Gastroesophageal sphincter (tissue), 4 donors: ENCODE data around the gene ZBTB5. TPM values are rescaled to one million over a fixed set of nuclear protein-coding genes. Genes with fewer than 3 reads are reported as not detected.
"Not testable (repeated sequence)": the region's sequence is repeated elsewhere in the genome, so short reads cannot be mapped to it uniquely, and the experiment has no call there.

Source experiments
- ATAC-seq: fragments of 150-250 bp; one replicate; pipeline ENCODE4 v1.9.1; 2016; ENCODE audit warnings: mild to moderate bottlenecking, moderate library complexity
- H3K27ac ChIP-seq, 4 donors: fragments of 200-600 bp; sonication (generic) in 3 of 4; 1 replicate in 3 of 4; 2 replicates in 1 of 4; pipeline ENCODE4 v1.5.1; 2016 to 2019
- H3K27me3 ChIP-seq: fragments of 200-600 bp; sonication (generic); one replicate; pipeline ENCODE4 v1.5.1; 2019
- H3K36me3 ChIP-seq, 2 donors: fragments of 200-600 bp; sonication (generic); one replicate each; pipeline ENCODE4 v1.5.1; 2019; ENCODE audit warnings: control low read depth in 1 of 2
- H3K4me1 ChIP-seq, 3 donors: fragments of 200-600 bp; sonication (generic); 1 replicate in 2 of 3; 2 replicates in 1 of 3; pipeline ENCODE4 v1.5.1; 2016 to 2019; ENCODE audit warnings: control low read depth in 2 of 3
- H3K4me3 ChIP-seq, 2 donors: fragments of 200-600 bp; sonication (generic); one replicate each; pipeline ENCODE4 v1.5.1; 2019; ENCODE audit warnings: mild to moderate bottlenecking in 1 of 2, moderate library complexity in 1 of 2
- H3K9me3 ChIP-seq, 3 donors: fragments of 200-600 bp; sonication (generic); one replicate each; pipeline ENCODE4 v1.5.1; 2017 to 2019; ENCODE audit warnings: control low read depth in 2 of 3
- CTCF ChIP-seq, 4 experiments: fragments of 200-600 bp in 2 of 4; fragments of 450-650 bp in 2 of 4; sonication (generic) in 1 of 4; IDR thresholded peaks; one replicate each; pipeline ENCODE4 v1.5.1; 2017 to 2019; ENCODE audit warnings: antibody characterized with exemption in 4 of 4, mild to moderate bottlenecking in 2 of 4, moderate library complexity in 2 of 4
- EP300 ChIP-seq: sonication (generic); formaldehyde crosslinking; IDR thresholded peaks from one replicate; pipeline ENCODE4 v1.6.1; 2017; ENCODE audit warnings: antibody characterized with exemption, mild to moderate bottlenecking
- POLR2A ChIP-seq, 2 donors: fragments of 450-650 bp; IDR thresholded peaks; one replicate each; pipeline ENCODE4 v1.6.1; 2017; ENCODE audit warnings: antibody characterized with exemption in 2 of 2, mild to moderate bottlenecking in 2 of 2, moderate library complexity in 1 of 2
- POLR2AphosphoS5 ChIP-seq: sonication (generic); formaldehyde crosslinking; IDR thresholded peaks from one replicate; pipeline ENCODE4 v1.6.1; 2017; ENCODE audit warnings: antibody characterized with exemption
- WGBS, 2 donors: methylation state at CpG; one replicate each; pipeline ENCODE4 v1.1.5; 2018; ENCODE audit warnings: low coverage in 1 of 2; 5-methylcytosine and 5-hydroxymethylcytosine counted together
- total RNA-seq, 4 donors: library from RNA; depleted of rRNA; stranded (reverse); fragments of >200 nt; gene quantifications; one replicate each; pipeline ENCODE4 v1.1.0, GENCODE V29; 2016

The ZBTB5 gene
- total RNA-seq, 4 donors from 2014 or later, result 12.3 to 15.8 (median 13.5) TPM

- H3K4me3 ChIP-seq, result no peak overlapping the region
- no peak for ATAC-seq
- WGBS, 2 donors, result 90 to 97% methylated on average over 3 of the region's 3 CpGs
- no peak overlapping the region for H3K27ac ChIP-seq
- H3K27me3 ChIP-seq, result peaks cover 5% of the 10 kb centered on the region
- H3K4me1 ChIP-seq, result peaks cover 0 to 16% (median 0%) of the 10 kb centered on the region in 3 donors
- H3K36me3 ChIP-seq, result no peaks in the 10 kb centered on the region
- TF ChIP-seq POLR2AphosphoS5 (no peak), CTCF (IDR thresholded peaks at IDR 0.05) (no peak), EP300 (no peak), POLR2A (IDR thresholded peaks at IDR 0.05) (no peak)
- peaks cover 0 to 4% (median 0%) of the 10 kb centered on the region in 3 donors for H3K9me3 ChIP-seq
Observed at GRCh38 chr9:37474438-37474837, 9.2 kb upstream of the ZBTB5 start.

GRCh38 chr9:37473982-37474381, 8.7 kb upstream of the ZBTB5 start:
- H3K9me3 ChIP-seq, H3K27ac ChIP-seq, H3K4me3 ChIP-seq, H3K27me3 ChIP-seq, H3K36me3 ChIP-seq, ATAC-seq: not testable (repeated sequence)
- 0 to 29% methylated on average over 2 to 3 of the region's 6 CpGs for WGBS, 2 donors
- H3K4me1 ChIP-seq, result peaks cover 0 to 16% (median 0%) of the 10 kb centered on the region in 3 donors

GRCh38 chr9:37471942-37472684, 6.9 kb upstream of the ZBTB5 start:
- Histone ChIP-seq H3K27me3 (no peaks in the 10 kb centered on the region), H3K4me3 (peak overlapping the region; percentile 33 to 43), H3K27ac (peak overlapping the region; percentile 79 to 86 (median 82)), H3K9me3 (peaks cover 0 to 4% (median 0%) of the 10 kb centered on the region in 3 donors), H3K4me1 (peaks cover 0 to 17% (median 0%) of the 10 kb centered on the region in 3 donors), H3K36me3 (no peaks in the 10 kb centered on the region)
- TF ChIP-seq EP300 (no peak), POLR2AphosphoS5 (peak; percentile 57), CTCF (IDR thresholded peaks at IDR 0.05) (no peak), POLR2A (IDR thresholded peaks at IDR 0.05) (no peak)
- WGBS, 2 donors, result 0 to 6% methylated on average over 4 to 6 of the region's 7 CpGs
- ATAC-seq, result peak; percentile 92

GRCh38 chr9:37468620-37469019, 3.4 kb upstream of the ZBTB5 start:
- Histone ChIP-seq H3K4me3 (no peak overlapping the region), H3K27ac (no peak overlapping the region), H3K4me1 (peaks cover 0 to 36% (median 10%) of the 10 kb centered on the region in 3 donors), H3K27me3 (no peaks in the 10 kb centered on the region), H3K36me3 (no peaks in the 10 kb centered on the region), H3K9me3 (no peaks in the 10 kb centered on the region)
- no peak for TF ChIP-seq POLR2AphosphoS5
- TF ChIP-seq EP300, result no peak
- ATAC-seq, result no peak
- 100% methylated on average over 1 to 4 of the region's 6 CpGs for WGBS, 2 donors

- not testable (repeated sequence) for ATAC-seq, H3K4me3 ChIP-seq, H3K36me3 ChIP-seq, H3K9me3 ChIP-seq, H3K27me3 ChIP-seq
- WGBS, 2 donors, result 89 to 90% methylated on average over 5 to 6 of the region's 17 CpGs
- peak overlapping the region in 2 of 4 donors; percentile 99 to 100 for H3K27ac ChIP-seq
- peaks cover 0 to 41% (median 20%) of the 10 kb centered on the region in 3 donors for H3K4me1 ChIP-seq
Observed at GRCh38 chr9:37467530-37467929, 2.3 kb upstream of the ZBTB5 start.

- H3K27me3 ChIP-seq, result no peaks in the 10 kb centered on the region
- no peaks in the 10 kb centered on the region for H3K9me3 ChIP-seq
- H3K36me3 ChIP-seq, result no peaks in the 10 kb centered on the region
- peak overlapping the region; percentile 75 to 100 (median 99) for H3K27ac ChIP-seq
- H3K4me1 ChIP-seq, result peaks cover 0 to 45% (median 21%) of the 10 kb centered on the region in 3 donors
- H3K4me3 ChIP-seq, result peak overlapping the region; percentile 50 to 92
- WGBS, 2 donors, result 0% methylated on average over 5 of the region's 47 CpGs; no CpG with 5 or more reads in 1 of the 2 donors
- TF ChIP-seq EP300 (no peak), POLR2A (IDR thresholded peaks at IDR 0.05) (no peak), CTCF (IDR thresholded peaks at IDR 0.05) (peak in 1 of 4 experiments; percentile 10), POLR2AphosphoS5 (no peak)
- peak; percentile 21 for ATAC-seq
Observed at GRCh38 chr9:37466037-37466709, 923 bp upstream of the ZBTB5 start.
